Keratinocyte (primary cell): ENCODE data around the gene DCTD. TPM values are rescaled to one million over a fixed set of nuclear protein-coding genes. Genes with fewer than 3 reads are reported as not detected.

Source experiments
- DNase-seq: peaks from one replicate; pipeline ENCODE4 v3.0.0-alpha.2; 2011; ENCODE audit warnings: low read depth, missing footprints, low spot score
- FAIRE-seq: peaks from 2 replicates; lab custom pipeline; 2011; peaks lifted over from hg19 to GRCh38; lab: Jason Lieb, UNC
- H2AFZ ChIP-seq: 2 replicates; pipeline ENCODE4 v1.6.0; 2012; ENCODE audit warnings: low read length, control low read depth, inconsistent platforms; ENCODE audit not compliant: control insufficient read depth
- H3K27ac ChIP-seq: 2 replicates; pipeline ENCODE4 v1.5.1; 2011; ENCODE audit warnings: low read length; ENCODE audit not compliant: control insufficient read depth, insufficient read depth
- H3K27me3 ChIP-seq: 3 replicates; pipeline ENCODE4 v1.6.0; 2011; ENCODE audit warnings: low read length; ENCODE audit not compliant: control insufficient read depth, insufficient read depth; ENCODE audit errors: extremely low read depth
- H3K36me3 ChIP-seq, 2 experiments: 2 replicates in 1 of 2; 3 replicates in 1 of 2; pipeline ENCODE4 v1.5.1; 2011; ENCODE audit warnings: low read length in 2 of 2, mild to moderate bottlenecking in 1 of 2; ENCODE audit not compliant: control insufficient read depth in 2 of 2, insufficient read depth in 2 of 2; ENCODE audit errors: extremely low read depth in 1 of 2
- H3K4me1 ChIP-seq: 3 replicates; pipeline ENCODE4 v1.5.1; 2011; ENCODE audit warnings: low read length; ENCODE audit not compliant: control insufficient read depth, insufficient read depth; ENCODE audit errors: extremely low read depth
- H3K4me2 ChIP-seq: 3 replicates; pipeline ENCODE4 v1.6.0; 2011; ENCODE audit warnings: low read depth, low read length; ENCODE audit not compliant: control insufficient read depth, insufficient read depth; ENCODE audit errors: extremely low read depth
- H3K4me3 ChIP-seq, 3 experiments: fragments of 200-600 bp in 1 of 3; sonication (generic) in 1 of 3; 2 replicates in 2 of 3; 3 replicates in 1 of 3; pipeline ENCODE4 v1.5.1; 2011 to 2016; ENCODE audit warnings: low read length in 3 of 3, mild to moderate bottlenecking in 3 of 3, control low read depth in 2 of 3, inconsistent platforms in 1 of 3, low read depth in 1 of 3, mixed read lengths in 1 of 3, mixed run types in 1 of 3, moderate library complexity in 1 of 3; ENCODE audit not compliant: control insufficient read depth in 2 of 3, insufficient read depth in 2 of 3; ENCODE audit errors: extremely low read depth in 1 of 3
- H3K79me2 ChIP-seq: 2 replicates; pipeline ENCODE4 v1.6.0; 2012; ENCODE audit warnings: low read length; ENCODE audit not compliant: control insufficient read depth, insufficient read depth
- H3K9ac ChIP-seq: 3 replicates; pipeline ENCODE4 v1.6.0; 2011; ENCODE audit warnings: low read length; ENCODE audit not compliant: control insufficient read depth, insufficient read depth; ENCODE audit errors: extremely low read depth
- H3K9me1 ChIP-seq: 3 replicates; pipeline ENCODE4 v1.6.0; 2011; ENCODE audit warnings: low read length; ENCODE audit not compliant: control insufficient read depth, insufficient read depth; ENCODE audit errors: extremely low read depth
- H3K9me3 ChIP-seq: 2 replicates; pipeline ENCODE4 v1.5.1; 2012; ENCODE audit warnings: low read depth, low read length; ENCODE audit not compliant: control insufficient read depth
- H4K20me1 ChIP-seq: 3 replicates; pipeline ENCODE4 v1.6.0; 2011; ENCODE audit warnings: low read length; ENCODE audit not compliant: control insufficient read depth, insufficient read depth; ENCODE audit errors: extremely low read depth
- EZH2 ChIP-seq: IDR thresholded peaks from one replicate; pipeline ENCODE4 v1.6.1; 2012; ENCODE audit warnings: inconsistent platforms, mild to moderate bottlenecking, low read length, moderate library complexity
- dilution Hi-C: fragments of 300-500 bp; cut with MboI; formaldehyde crosslinking; loops from one replicate; pipeline ENCODE4 v1.7.0; 2020; ENCODE audit warnings: low sequenced_read_pairs; ENCODE audit not compliant: extremely low pct_ligation_motif_present
- polyA plus RNA-seq, 5 experiments: library from polyadenylated mRNA; depleted of rRNA in 3 of 5; stranded (reverse) in 3 of 5; stranded (forward) in 1 of 5; unstranded in 1 of 5; fragments of >200 nt; gene quantifications; 1 replicate in 1 of 5; 2 replicates in 3 of 5; 3 replicates in 1 of 5; pipeline versions ENCODE4 v1.2.1 to v1.2.3, GENCODE V29; 2011 to 2012; ENCODE audit warnings: missing spikeins in 2 of 5, low read depth in 1 of 5, low replicate concordance in 1 of 5
- TF ChIP-seq, protein P1 (sequence below), 3 experiments: IDR thresholded peaks in 1 of 3; conservative IDR thresholded peaks in 1 of 3; optimal IDR thresholded peaks in 1 of 3; 2 replicates in 2 of 3; 3 replicates in 1 of 3; pipeline versions ENCODE3 to v1.5.1; 2011; ENCODE audit warnings: low read length in 3 of 3, mild to moderate bottlenecking in 3 of 3, moderate library complexity in 2 of 3, control low read depth in 1 of 3, inconsistent platforms in 1 of 3; ENCODE audit not compliant: insufficient read depth in 2 of 3; ENCODE audit errors: extremely low read depth in 1 of 3

Gene DCTD
- polyA plus RNA-seq, 1 donor (not counting 4 experiments of a cell fraction or from before 2014, with no cell fraction given): 119 TPM

DNA sequence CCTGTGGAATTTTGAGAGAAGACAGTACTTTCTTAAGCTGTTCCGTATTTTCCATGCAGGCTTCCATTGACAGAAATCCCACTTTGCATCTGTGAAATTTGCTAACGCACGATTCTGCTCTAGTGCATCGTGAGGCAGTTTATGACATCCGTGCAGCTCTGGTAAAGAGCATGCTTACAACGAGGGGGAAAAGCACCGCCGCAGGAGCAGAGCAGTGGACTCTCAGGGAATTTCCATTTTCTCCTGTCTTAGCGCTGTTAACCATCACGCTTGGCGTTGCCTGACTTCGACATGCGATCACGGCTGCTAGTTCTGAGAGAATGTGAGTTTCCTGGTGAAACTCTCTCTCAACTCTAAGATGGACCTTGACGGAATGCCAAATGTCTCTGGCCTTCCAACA is 43.9 kb downstream of the DCTD start:
- no peak for DNase-seq
- Histone ChIP-seq H3K9me1 (no peaks in the 10 kb centered on the region), H3K27ac (no peak overlapping the region), H3K4me3 (no peak overlapping the region), H4K20me1 (no peaks in the 10 kb centered on the region), H3K27me3 (no peaks in the 10 kb centered on the region), H3K4me1 (no peaks in the 10 kb centered on the region), H3K9ac (no peak overlapping the region), H3K4me2 (no peak overlapping the region), H3K79me2 (no peaks in the 10 kb centered on the region), H3K36me3 (peaks cover 0 to 2% of the 10 kb centered on the region in 2 experiments), H3K9me3 (no peaks in the 10 kb centered on the region), H2AFZ (no peak overlapping the region)
- FAIRE-seq: no peak
- dilution Hi-C loops: no loop called here
- TF ChIP-seq, protein P1, sequence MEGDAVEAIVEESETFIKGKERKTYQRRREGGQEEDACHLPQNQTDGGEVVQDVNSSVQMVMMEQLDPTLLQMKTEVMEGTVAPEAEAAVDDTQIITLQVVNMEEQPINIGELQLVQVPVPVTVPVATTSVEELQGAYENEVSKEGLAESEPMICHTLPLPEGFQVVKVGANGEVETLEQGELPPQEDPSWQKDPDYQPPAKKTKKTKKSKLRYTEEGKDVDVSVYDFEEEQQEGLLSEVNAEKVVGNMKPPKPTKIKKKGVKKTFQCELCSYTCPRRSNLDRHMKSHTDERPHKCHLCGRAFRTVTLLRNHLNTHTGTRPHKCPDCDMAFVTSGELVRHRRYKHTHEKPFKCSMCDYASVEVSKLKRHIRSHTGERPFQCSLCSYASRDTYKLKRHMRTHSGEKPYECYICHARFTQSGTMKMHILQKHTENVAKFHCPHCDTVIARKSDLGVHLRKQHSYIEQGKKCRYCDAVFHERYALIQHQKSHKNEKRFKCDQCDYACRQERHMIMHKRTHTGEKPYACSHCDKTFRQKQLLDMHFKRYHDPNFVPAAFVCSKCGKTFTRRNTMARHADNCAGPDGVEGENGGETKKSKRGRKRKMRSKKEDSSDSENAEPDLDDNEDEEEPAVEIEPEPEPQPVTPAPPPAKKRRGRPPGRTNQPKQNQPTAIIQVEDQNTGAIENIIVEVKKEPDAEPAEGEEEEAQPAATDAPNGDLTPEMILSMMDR (optimal IDR thresholded peaks at IDR 0.05 in 1 of 3, IDR thresholded peaks at IDR 0.05 in 1 of 3, conservative IDR thresholded peaks at IDR 0.05 in 1 of 3; ENCODE audit: extremely low read depth in 1 of 3, insufficient read depth in 2 of 3, low read length in 3 of 3): no peak
- no peak for TF ChIP-seq EZH2

DNA sequence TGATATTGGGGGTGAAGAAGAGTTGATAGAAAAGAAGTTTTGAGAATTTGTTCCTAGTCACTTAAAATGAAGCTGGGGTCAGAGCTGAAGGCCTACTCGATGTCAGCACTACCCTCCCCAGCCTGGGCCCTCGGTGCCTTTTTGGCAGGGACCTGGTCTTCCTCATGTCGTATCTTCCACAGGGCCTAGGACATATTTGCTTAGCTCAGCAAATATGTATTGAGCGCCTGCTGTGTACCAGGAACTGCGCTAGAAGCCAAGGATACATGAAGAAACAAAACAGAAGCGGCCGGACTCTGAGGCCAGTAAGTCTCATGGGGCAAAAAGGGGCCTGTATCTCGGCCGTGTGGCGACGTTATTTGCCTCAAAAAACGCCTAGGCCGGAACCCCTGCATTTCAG is 44.3 kb downstream of the DCTD start:
- DNase-seq (no peak), FAIRE-seq (no peak)
- no peak overlapping the region for H3K4me2 ChIP-seq
- H2AFZ ChIP-seq: no peak overlapping the region
- TF ChIP-seq EZH2: no peak
- TF ChIP-seq, protein P1 (optimal IDR thresholded peaks at IDR 0.05 in 1 of 3, IDR thresholded peaks at IDR 0.05 in 1 of 3, conservative IDR thresholded peaks at IDR 0.05 in 1 of 3; ENCODE audit: extremely low read depth in 1 of 3, insufficient read depth in 2 of 3, low read length in 3 of 3): no peak
- no peak overlapping the region for H3K27ac ChIP-seq
- no peaks in the 10 kb centered on the region for H3K9me3 ChIP-seq
- dilution Hi-C loops: no loop called here
- H3K9me1 ChIP-seq: no peaks in the 10 kb centered on the region
- no peak overlapping the region for H3K9ac ChIP-seq
- no peaks in the 10 kb centered on the region for H3K27me3 ChIP-seq
- H3K4me1 ChIP-seq: no peaks in the 10 kb centered on the region
- H4K20me1 ChIP-seq: no peaks in the 10 kb centered on the region
- no peaks in the 10 kb centered on the region for H3K79me2 ChIP-seq
- peaks cover 0 to 2% of the 10 kb centered on the region in 2 experiments for H3K36me3 ChIP-seq
- no peak overlapping the region for H3K4me3 ChIP-seq
